ENCODE data around the gene RPL12. TPM values are rescaled to one million over a fixed set of nuclear protein-coding genes. Genes with fewer than 3 reads are reported as not detected.

The RPL12 gene
- total and polyA plus RNA-seq, 2 of the 13 experiments (the other 11 are each of a cell fraction or from before 2014, with no cell fraction given), result 1,551 to 2,590 TPM

GRCh38 chr9:127500399-127500798, 49.2 kb upstream of the RPL12 start:
- H3K9ac ChIP-seq (ENCODE audit: insufficient read depth, low read depth, low read length), result no peak overlapping the region
- H3K27ac ChIP-seq (ENCODE audit: extremely low read length, insufficient read depth, low read length), result no peak overlapping the region
- no peaks in the 10 kb centered on the region for H3K27me3 ChIP-seq (ENCODE audit: control insufficient read depth in 1 of 2, insufficient read depth in 2 of 2, low read length in 2 of 2)
- BruUV-seq (replicated peaks), result no TSS peak
- CTCF ChIA-PET (ENCODE audit: low intra/inter-chr PET ratio, low total read pairs), result no interaction called here
- 95% methylated on average over 6 of the region's 6 CpGs for WGBS (ENCODE audit: low lambda C conversion rate)
- in situ Hi-C loops (cut with HindIII; ENCODE audit: extremely low pct_ligation_motif_present, low pct_unique_long_range_greater_than_20kb), result loop anchor here (5.0 to 10.0 kb wide), 3 partner anchors 87 to 424 kb away; partner anchors contain the start of gene TOR2A
- H3K36me3 ChIP-seq (replicated peaks in 1 of 2; ENCODE audit: control insufficient read depth in 1 of 2, insufficient read depth in 2 of 2, low read length in 2 of 2), result peaks cover 3 to 10% of the 10 kb centered on the region in 2 experiments; a peak in 4 of 5 replicates
- POLR2A ChIA-PET, result no interaction called here
- no peak overlapping the region for H3K4me3 ChIP-seq (replicated peaks in 1 of 3; ENCODE audit: insufficient read depth in 1 of 3, low read depth in 2 of 3, low read length in 3 of 3)
- no peak overlapping the region for H3K4me2 ChIP-seq (ENCODE audit: low read depth, low read length)
- no peaks in the 10 kb centered on the region for H4K20me1 ChIP-seq (ENCODE audit: insufficient read depth, low read length)
- H3K79me2 ChIP-seq (ENCODE audit: insufficient read depth, low read length), result no peaks in the 10 kb centered on the region
- ATAC-seq, result no peak
- intact Hi-C loops (cut with micrococcal nuclease; ENCODE audit: unreplicated experiment), result loop anchor here (10.0 kb wide), 1 partner anchor 224 kb away; no protein-coding TSS in a partner anchor
- TF ChIP-seq ZGPAT (CRISPR knock-in tag; IDR thresholded peaks at IDR 0.05), result no peak
- TF ChIP-seq ZSCAN9 (CRISPR knock-in tag; IDR thresholded peaks at IDR 0.05; ENCODE audit: borderline replicate concordance), result no peak
- TF ChIP-seq HNF4G (IDR thresholded peaks at IDR 0.05; ENCODE audit: borderline replicate concordance, low read depth, low read length), result no peak
- TF ChIP-seq HNF4G (CRISPR knock-in tag; IDR thresholded peaks at IDR 0.05; ENCODE audit: borderline replicate concordance, low read depth), result no peak
- TF ChIP-seq YEATS4 (CRISPR knock-in tag; IDR thresholded peaks at IDR 0.05; ENCODE audit: borderline replicate concordance), result no peak
- TF ChIP-seq ZNF747 (CRISPR knock-in tag; IDR thresholded peaks at IDR 0.05; ENCODE audit: borderline replicate concordance), result no peak
- no peak for TF ChIP-seq PAWR (CRISPR knock-in tag; IDR thresholded peaks at IDR 0.05; ENCODE audit: borderline replicate concordance)
- TF ChIP-seq ZBTB38 (CRISPR knock-in tag; IDR thresholded peaks at IDR 0.05), result no peak
- TF ChIP-seq GPN1 (CRISPR knock-in tag; IDR thresholded peaks at IDR 0.05; ENCODE audit: borderline replicate concordance), result no peak
- TF ChIP-seq ZNF331 (CRISPR knock-in tag; IDR thresholded peaks at IDR 0.05), result no peak
- H2AFZ ChIP-seq (ENCODE audit: low read length), result no peak overlapping the region
- FAIRE-seq, result no peak
- H3K9me3 ChIP-seq (ENCODE audit: low read length), result no peaks in the 10 kb centered on the region
- no peaks in the 10 kb centered on the region for H3K4me1 ChIP-seq (ENCODE audit: insufficient read depth, low read length)
- DNase-seq (ENCODE audit: low spot score), result no peak

All from HepG2 (cell line).